ENCODE results near the gene ELN. TPM values are rescaled to one million over a fixed set of nuclear protein-coding genes. Genes with fewer than 3 reads are reported as not detected.

The ELN gene
- total and polyA plus RNA-seq, 2 donors (not counting 1 experiment from before 2014, with no cell fraction given): not detected

- CTCF ChIA-PET: no interaction called here
- H3K4me3 ChIP-seq (ENCODE audit: control extremely low read depth in 1 of 5, extremely low read depth in 1 of 5, insufficient read depth in 1 of 5, low read depth in 2 of 5, low read length in 4 of 5): no peak overlapping the region
- no peak overlapping the region for H3K27ac Mint-ChIP-seq
- peaks cover 0 to 5% (median 1%) of the 10 kb centered on the region in 4 experiments for H3K27me3 ChIP-seq (replicated peaks in 1 of 4; ENCODE audit: control extremely low read depth in 1 of 4, control insufficient read depth in 3 of 4, insufficient read depth in 4 of 4, low read length in 3 of 4)
- ATAC-seq (ENCODE audit: low read depth): no peak
- no peak overlapping the region for H3K9ac ChIP-seq (ENCODE audit: low read length)
- TF ChIP-seq, protein P1, sequence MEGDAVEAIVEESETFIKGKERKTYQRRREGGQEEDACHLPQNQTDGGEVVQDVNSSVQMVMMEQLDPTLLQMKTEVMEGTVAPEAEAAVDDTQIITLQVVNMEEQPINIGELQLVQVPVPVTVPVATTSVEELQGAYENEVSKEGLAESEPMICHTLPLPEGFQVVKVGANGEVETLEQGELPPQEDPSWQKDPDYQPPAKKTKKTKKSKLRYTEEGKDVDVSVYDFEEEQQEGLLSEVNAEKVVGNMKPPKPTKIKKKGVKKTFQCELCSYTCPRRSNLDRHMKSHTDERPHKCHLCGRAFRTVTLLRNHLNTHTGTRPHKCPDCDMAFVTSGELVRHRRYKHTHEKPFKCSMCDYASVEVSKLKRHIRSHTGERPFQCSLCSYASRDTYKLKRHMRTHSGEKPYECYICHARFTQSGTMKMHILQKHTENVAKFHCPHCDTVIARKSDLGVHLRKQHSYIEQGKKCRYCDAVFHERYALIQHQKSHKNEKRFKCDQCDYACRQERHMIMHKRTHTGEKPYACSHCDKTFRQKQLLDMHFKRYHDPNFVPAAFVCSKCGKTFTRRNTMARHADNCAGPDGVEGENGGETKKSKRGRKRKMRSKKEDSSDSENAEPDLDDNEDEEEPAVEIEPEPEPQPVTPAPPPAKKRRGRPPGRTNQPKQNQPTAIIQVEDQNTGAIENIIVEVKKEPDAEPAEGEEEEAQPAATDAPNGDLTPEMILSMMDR (IDR thresholded peaks at IDR 0.05): no peak
- no peak for TF ChIP-seq EZH2 (IDR thresholded peaks at IDR 0.05; ENCODE audit: borderline replicate concordance, insufficient read depth, low read depth, low read length, poor library complexity, severe bottlenecking)
- H3K4me1 Mint-ChIP-seq: peaks cover 8% of the 10 kb centered on the region
- H3K4me3 Mint-ChIP-seq: no peak overlapping the region
- H3K9me3 Mint-ChIP-seq (ENCODE audit: insufficient read depth): no peaks in the 10 kb centered on the region
- H3K79me2 ChIP-seq (ENCODE audit: control insufficient read depth, insufficient read depth, low read length): no peaks in the 10 kb centered on the region
- no peaks in the 10 kb centered on the region for H3K9me3 ChIP-seq (ENCODE audit: control extremely low read depth in 1 of 3, control insufficient read depth in 2 of 3, insufficient read depth in 1 of 3, low read length in 2 of 3)
- peaks cover 15% of the 10 kb centered on the region for H3K27me3 Mint-ChIP-seq
- no peaks in the 10 kb centered on the region for H3K36me3 ChIP-seq (replicated peaks in 1 of 2; ENCODE audit: control extremely low read depth in 1 of 2, control insufficient read depth in 1 of 2, extremely low read depth in 1 of 2, insufficient read depth in 2 of 2, low read length in 1 of 2)
- peaks cover 4 to 11% of the 10 kb centered on the region in 2 donors for H3K4me1 ChIP-seq (ENCODE audit: control insufficient read depth in 2 of 2, insufficient read depth in 2 of 2, low read length in 2 of 2)
- no peak overlapping the region for H3K4me2 ChIP-seq (replicated peaks; ENCODE audit: low read depth, low read length, poor library complexity, severe bottlenecking)
- no peaks in the 10 kb centered on the region for H4K20me1 ChIP-seq (ENCODE audit: control insufficient read depth, insufficient read depth, low read length, poor library complexity, severe bottlenecking)
- no peak overlapping the region for H3K27ac ChIP-seq (ENCODE audit: low read length in 2 of 2)
- WGBS (ENCODE audit: insufficient coverage): 97% methylated on average over 19 of the region's 22 CpGs
- no peak for DNase-seq
- intact Hi-C loops (cut with micrococcal nuclease): no loop called here
- POLR2A ChIA-PET: no interaction called here
- H2AFZ ChIP-seq (ENCODE audit: insufficient read depth, low read depth, low read length, poor library complexity, severe bottlenecking): no peak overlapping the region
These were observed 44.4 kb upstream of the ELN start for GRCh38 chr7:73983437-73984164.

GRCh38 chr7:73984481-73985205, 43.3 kb upstream of the ELN start:
- no peak overlapping the region for H3K9ac ChIP-seq (ENCODE audit: low read length)
- no peak for ATAC-seq (ENCODE audit: low read depth)
- no peak overlapping the region for H3K4me2 ChIP-seq (replicated peaks; ENCODE audit: low read depth, low read length, poor library complexity, severe bottlenecking)
- no peaks in the 10 kb centered on the region for H3K9me3 ChIP-seq (ENCODE audit: control extremely low read depth in 1 of 3, control insufficient read depth in 2 of 3, insufficient read depth in 1 of 3, low read length in 2 of 3)
- H3K27ac Mint-ChIP-seq: no peak overlapping the region
- H3K4me1 Mint-ChIP-seq: peaks cover 2% of the 10 kb centered on the region
- H3K9me3 Mint-ChIP-seq (ENCODE audit: insufficient read depth): no peaks in the 10 kb centered on the region
- H3K27me3 ChIP-seq (replicated peaks in 1 of 4; ENCODE audit: control extremely low read depth in 1 of 4, control insufficient read depth in 3 of 4, insufficient read depth in 4 of 4, low read length in 3 of 4): peaks cover 0 to 4% (median 1%) of the 10 kb centered on the region in 4 experiments
- H3K4me3 ChIP-seq (ENCODE audit: control extremely low read depth in 1 of 5, extremely low read depth in 1 of 5, insufficient read depth in 1 of 5, low read depth in 2 of 5, low read length in 4 of 5): no peak overlapping the region
- 91% methylated on average over 15 of the region's 19 CpGs for WGBS (ENCODE audit: insufficient coverage)
- CTCF ChIA-PET: no interaction called here
- no peaks in the 10 kb centered on the region for H3K36me3 ChIP-seq (replicated peaks in 1 of 2; ENCODE audit: control extremely low read depth in 1 of 2, control insufficient read depth in 1 of 2, extremely low read depth in 1 of 2, insufficient read depth in 2 of 2, low read length in 1 of 2)
- peaks cover 0 to under 1% of the 10 kb centered on the region in 2 donors for H3K4me1 ChIP-seq (ENCODE audit: control insufficient read depth in 2 of 2, insufficient read depth in 2 of 2, low read length in 2 of 2)
- no peaks in the 10 kb centered on the region for H3K79me2 ChIP-seq (ENCODE audit: control insufficient read depth, insufficient read depth, low read length)
- intact Hi-C loops (cut with micrococcal nuclease): no loop called here
- TF ChIP-seq, protein P1 (IDR thresholded peaks at IDR 0.05): no peak
- TF ChIP-seq EZH2 (IDR thresholded peaks at IDR 0.05; ENCODE audit: borderline replicate concordance, insufficient read depth, low read depth, low read length, poor library complexity, severe bottlenecking): no peak
- H3K27ac ChIP-seq (ENCODE audit: low read length in 2 of 2): no peak overlapping the region
- POLR2A ChIA-PET: no interaction called here
- H4K20me1 ChIP-seq (ENCODE audit: control insufficient read depth, insufficient read depth, low read length, poor library complexity, severe bottlenecking): no peaks in the 10 kb centered on the region
- no peak overlapping the region for H3K4me3 Mint-ChIP-seq
- DNase-seq: no peak
- peaks cover 15% of the 10 kb centered on the region for H3K27me3 Mint-ChIP-seq
- H2AFZ ChIP-seq (ENCODE audit: insufficient read depth, low read depth, low read length, poor library complexity, severe bottlenecking): no peak overlapping the region
